Measurements from ENCODE around the gene USP16.

GRCh38 chr21:29033871-29034270, 9.4 kb downstream of the USP16 start:
- TF ChIP-seq POLR2A (IDR thresholded peaks at IDR 0.05; ENCODE audit: low read length) (no peak), GATA1 (IDR thresholded peaks at IDR 0.05; ENCODE audit: low read depth, low read length) (no peak)

Data from erythroblast (primary cell).